Measurements from ENCODE around the gene METTL21A.

GRCh38 chr2:207614824-207615223 lies 10.4 kb downstream of the METTL21A start:
- TF ChIP-seq CTCF (IDR thresholded peaks at IDR 0.05) (no peak), POLR2A (IDR thresholded peaks at IDR 0.05; ENCODE audit: low read depth) (no peak), POLR2AphosphoS5 (IDR thresholded peaks at IDR 0.05) (no peak)
